ENCODE results near the gene KCNK6. TPM values are rescaled to one million over a fixed set of nuclear protein-coding genes. Genes with fewer than 3 reads are reported as not detected.

Gene KCNK6
- total and polyA plus RNA-seq, 10 of the 15 experiments (the other 5 are each of a cell fraction or from before 2014, with no cell fraction given) = 0.04 to 1.4 (median 1.1) TPM

GRCh38 chr19:38318660-38319059 lies 985 bp upstream of the KCNK6 start:
- 76% methylated on average over 6 of the region's 6 CpGs for WGBS (ENCODE audit: insufficient coverage, insufficient replicate concordance, low lambda C conversion rate, missing lambda C conversion rate)
- peaks cover 4% of the 10 kb centered on the region for H3K79me2 ChIP-seq (ENCODE audit: control insufficient read depth, insufficient read depth, low read length)
- no peak overlapping the region for H3K27ac ChIP-seq (ENCODE audit: control insufficient read depth, insufficient read depth)
- H3K9me3 ChIP-seq (replicated peaks; ENCODE audit: control insufficient read depth, insufficient read depth, low read length) = no peaks in the 10 kb centered on the region
- H2AFZ ChIP-seq (ENCODE audit: control insufficient read depth, low read depth, low read length) = no peak overlapping the region
- ChIA-PET POLR2A (no interaction called here), RAD21 (ENCODE audit: unreplicated experiment) (no interaction called here), SMC1A (ENCODE audit: uncharacterized antibody, unreplicated experiment) (interaction anchor here (1.1 kb wide), 1 partner anchor 416 kb away, joined by 4 read pairs; no protein-coding TSS in a partner anchor), CTCF (interaction anchor here (1.3 kb wide), 1 partner anchor 16 kb away, joined by 3 read pairs; no protein-coding TSS in a partner anchor)
- no peaks in the 10 kb centered on the region for H3K36me3 ChIP-seq (ENCODE audit: control insufficient read depth in 2 of 2, insufficient read depth in 2 of 2, low read length in 1 of 2)
- TF ChIP-seq PML (IDR thresholded peaks at IDR 0.05; ENCODE audit: low read length) (no peak), POLR2AphosphoS2 (IDR thresholded peaks at IDR 0.05; ENCODE audit: low read depth, low read length) (no peak), ZNF217 (IDR thresholded peaks at IDR 0.05) (no peak)
- no peak overlapping the region for H3K4me2 ChIP-seq (ENCODE audit: control insufficient read depth, insufficient read depth)
- H4K20me1 ChIP-seq (ENCODE audit: control insufficient read depth, insufficient read depth) = no peaks in the 10 kb centered on the region
- peaks cover 3% of the 10 kb centered on the region; the same call in 1 of the 2 replicates for H3K4me1 ChIP-seq (ENCODE audit: control insufficient read depth, insufficient read depth, low read length)
- no peak for DNase-seq (ENCODE audit: low read depth, low spot score)
- H3K9ac ChIP-seq (ENCODE audit: control insufficient read depth, insufficient read depth, low read length) = no peak overlapping the region
- FAIRE-seq = no peak
- in situ Hi-C loops (cut with MboI) (no loop called here), intact Hi-C loops (cut with micrococcal nuclease; ENCODE audit: unreplicated experiment) (loop anchor here (5.0 kb wide), 1 partner anchor 76 kb away; no protein-coding TSS in a partner anchor)
- no peak overlapping the region for H3K4me3 ChIP-seq
- no peak for ATAC-seq
- no TSS peak for BruUV-seq (replicated peaks)
- no peaks in the 10 kb centered on the region; a peak in 2 of 4 replicates for H3K27me3 ChIP-seq (replicated peaks in 1 of 2; ENCODE audit: control insufficient read depth in 2 of 2, insufficient read depth in 2 of 2, low read length in 1 of 2)

- no peaks in the 10 kb centered on the region for H3K79me2 ChIP-seq (ENCODE audit: control insufficient read depth, insufficient read depth, low read length)
- H3K27ac ChIP-seq (ENCODE audit: control insufficient read depth, insufficient read depth) = no peak overlapping the region
- no TSS peak for BruUV-seq (replicated peaks)
- H4K20me1 ChIP-seq (ENCODE audit: control insufficient read depth, insufficient read depth) = no peaks in the 10 kb centered on the region
- SMC1A ChIA-PET (ENCODE audit: uncharacterized antibody, unreplicated experiment) = no interaction called here
- H2AFZ ChIP-seq (ENCODE audit: control insufficient read depth, low read depth, low read length) = no peak overlapping the region
- CTCF ChIA-PET = interaction anchor here (0.8 to 1.2 kb wide), 2 partner anchors 15 to 53 kb away, joined by 3 to 6 read pairs; partner anchors contain the start of genes CATSPERG and PSMD8
- no peak overlapping the region for H3K4me3 ChIP-seq
- H3K36me3 ChIP-seq (ENCODE audit: control insufficient read depth in 2 of 2, insufficient read depth in 2 of 2, low read length in 1 of 2) = no peaks in the 10 kb centered on the region
- intact Hi-C loops (cut with micrococcal nuclease; ENCODE audit: unreplicated experiment) (no loop called here), in situ Hi-C loops (cut with MboI) (no loop called here)
- ATAC-seq (no peak), FAIRE-seq (no peak), DNase-seq (ENCODE audit: low read depth, low spot score) (no peak)
- POLR2A ChIA-PET = no interaction called here
- H3K9me3 ChIP-seq (replicated peaks; ENCODE audit: control insufficient read depth, insufficient read depth, low read length) = no peaks in the 10 kb centered on the region
- no peaks in the 10 kb centered on the region; a peak in 2 of 4 replicates for H3K27me3 ChIP-seq (replicated peaks in 1 of 2; ENCODE audit: control insufficient read depth in 2 of 2, insufficient read depth in 2 of 2, low read length in 1 of 2)
- H3K9ac ChIP-seq (ENCODE audit: control insufficient read depth, insufficient read depth, low read length) = no peak overlapping the region
- 100% methylated on average over 3 of the region's 3 CpGs for WGBS (ENCODE audit: insufficient coverage, insufficient replicate concordance, low lambda C conversion rate, missing lambda C conversion rate)
- H3K4me1 ChIP-seq (ENCODE audit: control insufficient read depth, insufficient read depth, low read length) = no peaks in the 10 kb centered on the region
- H3K4me2 ChIP-seq (ENCODE audit: control insufficient read depth, insufficient read depth) = no peak overlapping the region
- RAD21 ChIA-PET (ENCODE audit: unreplicated experiment) = interaction anchor here (1.0 kb wide), 1 partner anchor 415 kb away, joined by 3 read pairs; the partner anchor contains the start of gene WDR87
- no peak for TF ChIP-seq SREBF2 (IDR thresholded peaks at IDR 0.05; ENCODE audit: low read length)
- no peak for TF ChIP-seq HDAC2 (IDR thresholded peaks at IDR 0.05)
- no peak for TF ChIP-seq MXI1 (IDR thresholded peaks at IDR 0.05; ENCODE audit: low read depth, low read length)
- no peak for TF ChIP-seq GABPA (IDR thresholded peaks at IDR 0.05; ENCODE audit: low read depth)
- no peak for TF ChIP-seq ZBTB11 (CRISPR knock-in tag; IDR thresholded peaks at IDR 0.05)
- no peak for TF ChIP-seq ELK1 (IDR thresholded peaks at IDR 0.05; ENCODE audit: low read depth, low read length)
- TF ChIP-seq EZH2 (IDR thresholded peaks at IDR 0.05; ENCODE audit: borderline replicate concordance, control insufficient read depth, low read depth, low read length) = no peak
Measured at GRCh38 chr19:38320969-38321339, 1.3 kb downstream of the KCNK6 start.
